COLO668 (cell line): ENCODE measurements around the gene ZMIZ1.
A peak's percentile ranks its signal among the peaks of the same experiment; 100 is the strongest.

ENCODE experiments used
- DNase-seq: peaks from one replicate; lab custom pipeline; 2025; ENCODE audit not compliant: unreplicated experiment; lab: John Stamatoyannopoulos, UW

ZMIZ1 gene

DNA sequence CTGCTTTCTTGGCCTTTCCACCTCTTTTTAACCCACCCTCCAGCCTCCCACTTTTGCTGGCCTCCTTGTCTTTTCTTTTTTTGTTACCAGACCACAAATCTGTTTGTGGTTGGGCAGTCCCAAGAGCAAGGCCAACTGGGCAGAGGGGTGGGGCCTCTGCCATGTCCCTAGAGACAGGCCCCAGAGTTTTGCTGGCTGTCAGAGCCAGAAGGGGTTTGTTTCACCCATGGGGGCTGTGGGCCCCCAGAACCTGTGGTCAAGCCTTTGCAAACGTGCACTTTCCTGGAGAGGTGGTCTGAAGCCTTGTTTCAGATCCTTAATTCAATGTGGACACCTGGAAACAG, 10.3 kb downstream of the ZMIZ1 start:
- DNase-seq, result no peak

- DNase-seq, result no peak
Observed at GRCh38 chr10:79079490-79080355, 11.0 kb downstream of the ZMIZ1 start.

- DNase-seq, result no peak
Observed at GRCh38 chr10:79081353-79082034, 12.7 kb downstream of the ZMIZ1 start.

GRCh38 chr10:79082035-79082373, 13.2 kb downstream of the ZMIZ1 start:
- DNase-seq, result no peak

GRCh38 chr10:79082631-79083596, 14.1 kb downstream of the ZMIZ1 start:
- no peak for DNase-seq

DNA sequence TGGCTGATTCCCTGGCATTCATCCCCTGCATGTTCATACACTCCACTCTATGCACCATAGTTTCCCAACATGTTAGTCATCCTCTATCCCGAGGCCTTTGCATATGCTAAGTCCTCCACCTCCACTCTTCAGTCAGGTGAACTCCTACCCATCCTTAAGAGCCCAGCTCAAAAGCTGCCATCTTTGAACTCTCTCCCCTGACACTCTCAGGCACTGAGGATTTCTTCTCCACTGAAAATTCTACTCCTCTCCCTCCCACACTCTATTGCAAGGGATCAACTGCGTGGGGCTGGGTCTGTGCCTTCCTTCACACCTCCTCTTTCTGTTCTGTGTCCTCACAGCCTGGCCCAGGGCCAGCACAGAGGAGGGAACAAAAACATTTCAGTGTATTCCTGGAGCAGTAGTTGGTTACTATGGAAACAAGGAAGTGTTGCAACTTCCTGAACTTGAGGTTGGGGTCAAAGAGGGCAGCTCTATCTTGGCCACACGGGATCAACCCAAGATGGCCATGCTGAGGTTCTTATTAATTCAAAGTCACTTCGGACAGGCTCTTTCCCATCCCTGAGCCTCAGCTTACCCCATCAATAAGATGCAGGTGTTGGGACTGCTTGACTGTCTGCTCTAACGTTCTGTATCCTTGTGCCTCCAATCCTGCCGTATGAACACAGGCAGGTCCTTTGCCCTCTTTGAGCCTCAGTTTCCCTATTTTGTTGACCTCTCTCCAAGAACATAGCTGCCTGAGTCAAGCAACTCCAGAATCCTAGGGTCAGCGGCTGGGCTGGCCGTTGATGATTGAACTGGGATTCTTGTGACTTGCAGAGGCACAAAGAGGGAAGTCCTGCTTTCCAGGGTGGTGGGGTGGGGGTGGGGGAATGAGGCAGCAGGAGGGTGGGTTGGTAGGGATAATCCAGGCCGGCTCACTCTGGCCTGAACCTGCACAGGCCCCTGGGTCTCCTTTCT, 15.5 kb downstream of the ZMIZ1 start:
- DNase-seq, result peak; percentile 47

DNA sequence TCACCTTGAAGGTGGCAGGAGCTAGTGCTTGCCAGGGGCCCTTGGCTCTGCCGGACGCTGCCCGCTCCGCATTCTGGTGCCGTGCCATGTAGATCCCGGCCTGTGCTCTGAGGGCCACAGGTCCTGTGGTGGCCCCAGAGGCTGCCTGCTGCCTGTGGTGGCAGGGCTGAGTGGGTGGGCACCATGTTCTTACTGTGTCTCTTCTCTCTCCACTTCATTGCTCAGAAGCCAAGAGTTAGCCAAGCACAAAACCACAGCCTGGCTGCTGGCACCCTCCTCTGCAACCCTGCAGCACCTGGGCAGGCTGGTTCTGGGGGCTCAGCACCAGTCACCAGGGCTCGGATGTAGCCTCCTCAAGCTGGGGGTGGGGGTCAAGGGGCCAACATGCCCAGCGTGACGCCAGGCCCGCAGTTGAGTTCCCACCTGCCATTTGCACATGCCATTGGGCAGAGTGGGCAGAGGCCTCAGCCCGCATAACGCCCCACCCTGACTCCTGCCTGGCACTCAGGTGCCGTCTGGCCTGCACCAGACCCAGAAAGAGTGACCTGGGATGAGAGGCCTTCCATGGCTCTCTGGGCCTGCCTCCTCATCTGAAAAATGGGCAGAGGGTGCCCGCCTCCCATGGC, 16.3 kb downstream of the ZMIZ1 start:
- no peak for DNase-seq

DNA sequence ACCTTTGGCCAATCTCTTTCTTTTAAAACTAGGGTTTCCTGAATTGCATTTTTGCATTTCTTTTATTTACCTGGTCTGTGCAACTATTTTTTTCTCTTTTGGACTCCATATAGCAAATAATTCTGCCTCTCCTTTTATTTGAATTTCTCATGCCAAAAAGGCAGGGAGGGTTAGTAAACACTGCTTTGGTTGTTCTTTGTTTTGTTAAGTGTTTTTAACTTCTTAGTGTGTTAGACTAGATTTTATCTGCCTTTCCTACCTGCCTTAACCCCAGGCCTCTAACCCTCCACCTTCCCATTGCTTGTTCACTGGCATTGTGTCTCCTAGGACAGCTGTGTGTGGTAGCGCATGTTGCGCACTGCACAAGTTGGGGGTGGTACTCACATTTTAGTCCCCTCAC, 18.1 kb downstream of the ZMIZ1 start:
- no peak for DNase-seq

GRCh38 chr10:79087721-79088120, 19.0 kb downstream of the ZMIZ1 start:
- no peak for DNase-seq

DNA sequence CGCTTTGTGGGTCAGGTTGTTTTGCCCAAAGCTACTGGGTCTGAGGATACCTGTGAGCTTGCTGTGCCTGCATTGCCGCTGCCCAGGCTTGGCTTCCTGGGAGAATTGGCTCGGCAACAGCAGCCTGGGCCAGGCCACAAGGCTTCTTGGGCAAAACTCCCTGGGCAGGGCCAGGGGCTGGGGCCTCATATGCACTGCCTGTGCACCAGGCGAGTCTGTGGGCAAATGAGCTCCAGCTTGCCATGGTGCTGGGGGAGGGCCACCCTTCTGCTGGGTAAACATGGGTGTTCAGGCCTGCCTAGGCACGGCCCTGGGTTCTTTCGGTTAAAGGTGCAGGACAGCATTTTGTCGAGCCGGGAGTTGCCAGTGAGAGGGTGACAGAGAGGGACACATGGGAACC, 19.4 kb downstream of the ZMIZ1 start:
- DNase-seq, result peak; percentile 35

DNA sequence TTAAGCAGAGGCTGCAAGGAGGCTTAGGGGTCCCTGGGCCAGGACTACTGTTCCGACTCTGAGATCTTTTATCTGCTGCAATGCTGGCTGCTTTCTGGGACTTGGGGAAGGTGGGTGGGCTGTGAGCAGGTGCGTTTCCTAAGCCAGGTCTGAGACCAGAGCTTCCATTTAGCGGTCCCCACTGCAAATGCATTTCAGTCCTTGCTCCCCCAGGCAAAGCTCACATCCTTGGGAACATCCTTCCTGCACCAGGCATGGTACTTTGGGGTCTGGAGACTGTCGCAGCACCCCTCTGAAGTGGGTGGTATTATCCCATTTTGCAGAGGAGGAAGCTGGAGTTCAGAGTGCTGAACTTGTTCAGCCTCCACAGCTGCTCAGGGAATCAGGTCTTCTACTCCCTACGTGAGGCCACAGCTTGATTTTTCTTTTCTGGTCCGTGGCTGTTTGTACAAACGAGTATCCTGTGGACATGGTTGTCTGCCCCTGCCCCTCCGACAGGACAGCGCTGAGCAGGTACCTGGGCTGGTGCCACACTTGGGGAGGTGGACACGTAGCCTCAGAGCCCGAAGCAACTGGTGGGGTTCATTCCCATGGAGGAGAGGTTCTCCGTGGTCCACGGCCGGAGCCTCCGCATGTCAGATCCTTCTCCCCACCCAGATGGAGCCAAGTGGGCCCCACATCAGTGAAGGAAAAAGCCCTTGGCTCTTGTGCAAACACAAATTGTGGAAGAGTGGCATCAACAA, 20.0 kb downstream of the ZMIZ1 start:
- no peak for DNase-seq

- no peak for DNase-seq
Observed at GRCh38 chr10:79089632-79090031, 20.9 kb downstream of the ZMIZ1 start.

- DNase-seq, result peak; percentile 18
Observed at GRCh38 chr10:79090134-79090803, 21.5 kb downstream of the ZMIZ1 start.

- DNase-seq, result no peak
Observed at GRCh38 chr10:79092292-79092896, 23.6 kb downstream of the ZMIZ1 start.

DNA sequence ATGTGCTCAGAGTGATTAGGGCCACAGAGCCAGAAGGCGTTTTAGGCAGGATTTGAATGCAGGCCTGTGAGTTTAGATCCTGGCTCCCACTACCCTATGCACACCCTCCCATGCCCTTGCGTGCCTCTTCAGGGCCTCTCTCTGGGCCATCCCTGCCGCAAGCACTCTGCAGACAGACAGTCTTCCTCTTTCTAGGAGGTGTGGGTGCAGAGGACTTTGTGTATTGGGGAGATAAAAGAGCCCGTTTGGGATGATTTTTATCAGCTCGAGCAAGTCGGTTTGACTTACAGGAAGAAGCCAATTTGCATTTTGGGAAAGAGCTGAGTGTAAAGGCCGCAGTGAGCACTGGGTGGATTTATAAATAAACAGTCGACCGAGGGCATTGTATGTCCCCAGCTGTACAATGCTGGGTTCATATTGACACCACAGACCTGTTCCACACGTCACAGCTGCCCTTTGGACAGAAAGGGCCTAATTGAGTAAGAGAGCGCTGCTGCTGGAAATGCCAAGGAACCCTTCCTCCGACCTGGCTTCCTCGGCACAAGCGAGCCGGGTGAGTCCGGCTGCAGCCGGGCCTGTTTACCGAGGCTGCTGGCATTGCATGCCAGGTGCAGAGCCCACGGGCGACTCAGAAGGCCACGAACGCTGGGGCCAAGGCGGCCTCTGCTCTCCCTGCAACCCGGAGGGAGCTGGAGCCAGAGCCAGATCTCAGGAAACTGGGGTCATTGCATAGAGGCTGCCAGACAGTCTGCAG, 25.1 kb downstream of the ZMIZ1 start:
- DNase-seq, result peak; percentile 64

GRCh38 chr10:79094412-79095175, 25.8 kb downstream of the ZMIZ1 start:
- DNase-seq, result no peak

DNA sequence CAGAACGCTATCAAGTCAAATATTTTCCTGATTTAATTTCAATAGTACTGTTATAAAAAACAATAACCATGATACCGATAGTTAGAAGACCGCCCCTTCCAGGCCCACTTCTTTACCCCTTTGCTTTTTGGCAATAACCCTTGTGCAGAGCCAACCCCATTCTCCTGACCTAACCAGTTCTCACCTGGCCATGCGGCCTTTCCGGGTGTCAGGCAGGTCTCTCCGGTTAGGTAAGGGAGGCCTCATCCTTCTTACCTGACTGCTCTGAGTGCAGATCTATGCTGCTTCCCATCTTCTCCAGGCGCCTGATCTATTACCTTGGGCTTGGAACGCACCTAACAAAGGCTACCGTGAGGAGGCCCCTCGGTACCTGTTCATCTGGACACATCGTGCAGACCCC, 26.6 kb downstream of the ZMIZ1 start:
- no peak for DNase-seq
